ENCODE results near the gene JAKMIP1.
"Not testable (repeated sequence)": the region's sequence is repeated elsewhere in the genome, so short reads cannot be mapped to it uniquely, and the experiment has no call there.

JAKMIP1 gene

GRCh38 chr4:6229095-6229494 is 28.7 kb upstream of the JAKMIP1 start:
- no peak for DNase-seq

GRCh38 chr4:6228158-6229067 is 28.1 kb upstream of the JAKMIP1 start:
- no peak for DNase-seq

- no peak for DNase-seq
Measured at GRCh38 chr4:6227412-6228157, 27.2 kb upstream of the JAKMIP1 start.

GRCh38 chr4:6226506-6226905 is 26.2 kb upstream of the JAKMIP1 start:
- DNase-seq, result no peak

GRCh38 chr4:6225469-6225868 is 25.1 kb upstream of the JAKMIP1 start:
- DNase-seq, result peak; percentile 23

- DNase-seq, result no peak
Measured at GRCh38 chr4:6224735-6225134, 24.4 kb upstream of the JAKMIP1 start.

- no peak for DNase-seq
Measured at GRCh38 chr4:6222761-6223292, 22.5 kb upstream of the JAKMIP1 start.

GRCh38 chr4:6221851-6222760 is 21.8 kb upstream of the JAKMIP1 start:
- no peak for DNase-seq

- no peak for DNase-seq
Measured at GRCh38 chr4:6221301-6221850, 21.0 kb upstream of the JAKMIP1 start.

GRCh38 chr4:6217716-6218381 is 17.5 kb upstream of the JAKMIP1 start:
- no peak for DNase-seq

- no peak for DNase-seq
Measured at GRCh38 chr4:6216588-6216987, 16.2 kb upstream of the JAKMIP1 start.

GRCh38 chr4:6209921-6210320 is 9.6 kb upstream of the JAKMIP1 start:
- DNase-seq, result no peak

GRCh38 chr4:6209291-6209690 is 8.9 kb upstream of the JAKMIP1 start:
- DNase-seq, result not testable (repeated sequence)

- no peak for DNase-seq
Measured at GRCh38 chr4:6208416-6208815, 8.1 kb upstream of the JAKMIP1 start.

GRCh38 chr4:6207602-6208001 is 7.3 kb upstream of the JAKMIP1 start:
- no peak for DNase-seq

- DNase-seq, result no peak
Measured at GRCh38 chr4:6206771-6207290, 6.5 kb upstream of the JAKMIP1 start.

GRCh38 chr4:6205973-6206372 is 5.6 kb upstream of the JAKMIP1 start:
- no peak for DNase-seq

GRCh38 chr4:6205567-6205931 is 5.2 kb upstream of the JAKMIP1 start:
- DNase-seq, result no peak

- no peak for DNase-seq
Measured at GRCh38 chr4:6204871-6205566, 4.7 kb upstream of the JAKMIP1 start.

GRCh38 chr4:6204098-6204497 is 3.7 kb upstream of the JAKMIP1 start:
- no peak for DNase-seq
